ENCODE data around the gene SENP7. TPM values are rescaled to one million over a fixed set of nuclear protein-coding genes. Genes with fewer than 3 reads are reported as not detected.

Gene SENP7
- total RNA-seq, 1 donor, result 11.2 TPM

DNA sequence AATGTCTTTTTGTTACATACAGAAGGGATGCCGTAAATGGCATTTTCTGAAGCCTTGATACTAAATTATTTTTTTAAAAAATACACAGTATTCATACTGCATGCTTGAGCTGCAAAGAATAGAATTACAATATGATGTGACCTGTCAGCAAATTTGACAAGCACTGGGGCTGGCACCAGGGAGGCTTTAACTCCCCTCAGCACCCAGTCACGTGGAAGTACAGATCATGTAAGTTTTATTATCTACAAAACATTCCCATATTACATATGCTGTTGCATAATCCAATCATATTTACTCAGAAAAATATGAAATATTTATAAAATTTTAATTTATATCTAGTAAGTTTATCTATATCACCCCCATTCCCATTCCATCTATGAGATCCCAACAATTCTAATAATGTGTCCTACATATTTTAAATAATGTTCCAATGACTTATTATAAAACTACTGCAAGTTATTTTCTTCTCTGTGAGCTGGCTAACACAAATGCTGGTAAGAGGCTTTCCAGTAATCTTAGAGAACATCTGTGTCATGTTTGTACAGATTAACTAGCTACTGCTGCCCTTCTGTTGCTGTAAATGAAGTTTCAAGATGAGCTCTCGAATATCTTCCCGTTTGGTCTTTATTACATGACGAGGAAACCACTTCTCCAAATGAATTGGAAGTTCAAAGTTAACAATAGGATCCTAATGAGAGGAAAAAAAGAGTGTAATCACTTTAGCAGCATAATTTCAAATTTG, 187.4 kb downstream of the SENP7 start:
- Histone ChIP-seq H2AFZ (ENCODE audit: low read length) (no peak overlapping the region), H4K20me1 (ENCODE audit: insufficient read depth, low read length) (no peaks in the 10 kb centered on the region), H3K27ac (ENCODE audit: low read depth, low read length) (no peak overlapping the region), H3K4me1 (ENCODE audit: insufficient read depth, low read length) (no peaks in the 10 kb centered on the region), H3K9me3 (ENCODE audit: low read depth, low read length) (no peaks in the 10 kb centered on the region), H3K4me2 (ENCODE audit: insufficient read depth, low read length) (no peak overlapping the region), H3K4me3 (ENCODE audit: insufficient read depth, low read length) (no peak overlapping the region), H3K36me3 (ENCODE audit: insufficient read depth, low read length) (peaks cover 3% of the 10 kb centered on the region), H3K27me3 (ENCODE audit: insufficient read depth, low read length) (no peaks in the 10 kb centered on the region), H3K79me2 (ENCODE audit: insufficient read depth, low read length) (no peaks in the 10 kb centered on the region)
- DNase-seq (ENCODE audit: insufficient read length, low spot score, missing footprints), result no peak
- TF ChIP-seq, protein P1, sequence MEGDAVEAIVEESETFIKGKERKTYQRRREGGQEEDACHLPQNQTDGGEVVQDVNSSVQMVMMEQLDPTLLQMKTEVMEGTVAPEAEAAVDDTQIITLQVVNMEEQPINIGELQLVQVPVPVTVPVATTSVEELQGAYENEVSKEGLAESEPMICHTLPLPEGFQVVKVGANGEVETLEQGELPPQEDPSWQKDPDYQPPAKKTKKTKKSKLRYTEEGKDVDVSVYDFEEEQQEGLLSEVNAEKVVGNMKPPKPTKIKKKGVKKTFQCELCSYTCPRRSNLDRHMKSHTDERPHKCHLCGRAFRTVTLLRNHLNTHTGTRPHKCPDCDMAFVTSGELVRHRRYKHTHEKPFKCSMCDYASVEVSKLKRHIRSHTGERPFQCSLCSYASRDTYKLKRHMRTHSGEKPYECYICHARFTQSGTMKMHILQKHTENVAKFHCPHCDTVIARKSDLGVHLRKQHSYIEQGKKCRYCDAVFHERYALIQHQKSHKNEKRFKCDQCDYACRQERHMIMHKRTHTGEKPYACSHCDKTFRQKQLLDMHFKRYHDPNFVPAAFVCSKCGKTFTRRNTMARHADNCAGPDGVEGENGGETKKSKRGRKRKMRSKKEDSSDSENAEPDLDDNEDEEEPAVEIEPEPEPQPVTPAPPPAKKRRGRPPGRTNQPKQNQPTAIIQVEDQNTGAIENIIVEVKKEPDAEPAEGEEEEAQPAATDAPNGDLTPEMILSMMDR (IDR thresholded peaks at IDR 0.05; ENCODE audit: extremely low read depth, low read depth, low read length), result no peak

GRCh38 chr3:101320475-101320874, 192.5 kb downstream of the SENP7 start, which contains the start of gene IMPG2:
IMPG2 (minus strand) TSS chr3:101320575; CDS start chr3:101320372, 203 bp downstream.
- Histone ChIP-seq H3K4me2 (ENCODE audit: insufficient read depth, low read length) (no peak within 1 kb of the TSS), H3K27me3 (ENCODE audit: insufficient read depth, low read length) (no peaks in the 10 kb centered on the region), H4K20me1 (ENCODE audit: insufficient read depth, low read length) (no peaks in the 10 kb centered on the region), H3K4me3 (ENCODE audit: insufficient read depth, low read length) (no peak within 1 kb of the TSS), H3K36me3 (ENCODE audit: insufficient read depth, low read length) (no peaks in the 10 kb centered on the region), H3K27ac (ENCODE audit: low read depth, low read length) (no peak within 1 kb of the TSS), H3K4me1 (ENCODE audit: insufficient read depth, low read length) (no peaks in the 10 kb centered on the region), H2AFZ (ENCODE audit: low read length) (no peak within 1 kb of the TSS), H3K9me3 (ENCODE audit: low read depth, low read length) (no peaks in the 10 kb centered on the region), H3K79me2 (ENCODE audit: insufficient read depth, low read length) (no peaks in the 10 kb centered on the region)
- no peak for DNase-seq (ENCODE audit: insufficient read length, low spot score, missing footprints)
- TF ChIP-seq, protein P1 (IDR thresholded peaks at IDR 0.05; ENCODE audit: extremely low read depth, low read depth, low read length), result no peak

- TF ChIP-seq, protein P1 (IDR thresholded peaks at IDR 0.05; ENCODE audit: extremely low read depth, low read depth, low read length), result no peak
- Histone ChIP-seq H4K20me1 (ENCODE audit: insufficient read depth, low read length) (no peaks in the 10 kb centered on the region), H3K9me3 (ENCODE audit: low read depth, low read length) (no peaks in the 10 kb centered on the region), H2AFZ (ENCODE audit: low read length) (no peak overlapping the region), H3K4me3 (ENCODE audit: insufficient read depth, low read length) (no peak overlapping the region), H3K36me3 (ENCODE audit: insufficient read depth, low read length) (no peaks in the 10 kb centered on the region), H3K27ac (ENCODE audit: low read depth, low read length) (no peak overlapping the region), H3K27me3 (ENCODE audit: insufficient read depth, low read length) (no peaks in the 10 kb centered on the region), H3K4me2 (ENCODE audit: insufficient read depth, low read length) (no peak overlapping the region), H3K4me1 (ENCODE audit: insufficient read depth, low read length) (no peaks in the 10 kb centered on the region), H3K79me2 (ENCODE audit: insufficient read depth, low read length) (no peaks in the 10 kb centered on the region)
- DNase-seq (ENCODE audit: insufficient read length, low spot score, missing footprints), result no peak
Measured at GRCh38 chr3:101319531-101319930, 193.5 kb downstream of the SENP7 start.

GRCh38 chr3:101312545-101312944, 200.5 kb downstream of the SENP7 start:
- TF ChIP-seq, protein P1 (IDR thresholded peaks at IDR 0.05; ENCODE audit: extremely low read depth, low read depth, low read length), result no peak
- no peaks in the 10 kb centered on the region for H3K36me3 ChIP-seq (ENCODE audit: insufficient read depth, low read length)
- H3K27ac ChIP-seq (ENCODE audit: low read depth, low read length), result no peak overlapping the region

More at GRCh38 chr3:101312545-101312944, 200.5 kb downstream of the SENP7 start:
- Histone ChIP-seq H2AFZ (ENCODE audit: low read length) (no peak overlapping the region), H4K20me1 (ENCODE audit: insufficient read depth, low read length) (no peaks in the 10 kb centered on the region), H3K4me1 (ENCODE audit: insufficient read depth, low read length) (peaks cover 13% of the 10 kb centered on the region), H3K27me3 (ENCODE audit: insufficient read depth, low read length) (no peaks in the 10 kb centered on the region), H3K4me2 (ENCODE audit: insufficient read depth, low read length) (no peak overlapping the region), H3K4me3 (ENCODE audit: insufficient read depth, low read length) (no peak overlapping the region), H3K9me3 (ENCODE audit: low read depth, low read length) (peaks cover 5% of the 10 kb centered on the region), H3K79me2 (ENCODE audit: insufficient read depth, low read length) (no peaks in the 10 kb centered on the region)
- DNase-seq (ENCODE audit: insufficient read length, low spot score, missing footprints), result no peak

Measured in osteoblast (primary cell).